Measurements from ENCODE around the gene BFAR. TPM values are rescaled to one million over a fixed set of nuclear protein-coding genes. Genes with fewer than 3 reads are reported as not detected.
A peak's percentile ranks its signal among the peaks of the same experiment; 100 is the strongest.
"Not testable (repeated sequence)": the region's sequence is repeated elsewhere in the genome, so short reads cannot be mapped to it uniquely, and the experiment has no call there.

Gene BFAR
- total and polyA plus RNA-seq, 10 of the 15 experiments (the other 5 are each of a cell fraction or from before 2014, with no cell fraction given), result 34.6 to 62.0 (median 43.4) TPM

- Histone ChIP-seq H3K9ac (ENCODE audit: control insufficient read depth, insufficient read depth, low read length) (no peak overlapping the region), H3K9me3 (replicated peaks; ENCODE audit: control insufficient read depth, insufficient read depth, low read length) (no peaks in the 10 kb centered on the region), H3K4me2 (ENCODE audit: control insufficient read depth, insufficient read depth) (peak overlapping the region; percentile 43; the same call in 1 of the 2 replicates), H2AFZ (ENCODE audit: control insufficient read depth, low read depth, low read length) (no peak overlapping the region), H3K4me3 (no peak overlapping the region; the same call in 1 of the 2 replicates), H3K79me2 (ENCODE audit: control insufficient read depth, insufficient read depth, low read length) (peaks cover 70% of the 10 kb centered on the region), H3K27ac (ENCODE audit: control insufficient read depth, insufficient read depth) (no peak overlapping the region), H3K36me3 (ENCODE audit: control insufficient read depth in 2 of 2, insufficient read depth in 2 of 2, low read length in 1 of 2) (peaks cover 1 to 7% of the 10 kb centered on the region in 2 experiments; a peak in 3 of 4 replicates), H3K4me1 (ENCODE audit: control insufficient read depth, insufficient read depth, low read length) (peaks cover 7% of the 10 kb centered on the region), H3K27me3 (replicated peaks in 1 of 2; ENCODE audit: control insufficient read depth in 2 of 2, insufficient read depth in 2 of 2, low read length in 1 of 2) (no peaks in the 10 kb centered on the region), H4K20me1 (ENCODE audit: control insufficient read depth, insufficient read depth) (no peaks in the 10 kb centered on the region)
- no peak for DNase-seq (ENCODE audit: low read depth, low spot score)
- intact Hi-C loops (cut with micrococcal nuclease; ENCODE audit: unreplicated experiment), result no loop called here
- SMC1A ChIA-PET (ENCODE audit: uncharacterized antibody, unreplicated experiment), result interaction anchor here (0.7 to 2.0 kb wide), 2 partner anchors 30 to 281 kb away, joined by 3 to 7 read pairs; no protein-coding TSS in a partner anchor
- in situ Hi-C loops (cut with MboI), result loop anchor here (25.0 kb wide), 2 partner anchors 452 to 1002 kb away; partner anchors contain the start of genes MARF1 and RRN3
- no peak for TF ChIP-seq CEBPZ (IDR thresholded peaks at IDR 0.05; ENCODE audit: low read depth, low read length)
- TF ChIP-seq EP300 (IDR thresholded peaks at IDR 0.05; ENCODE audit: borderline replicate concordance in 1 of 2, control insufficient read depth in 1 of 2, low read depth in 2 of 2, low read length in 2 of 2), result no peak
- BruUV-seq (replicated peaks), result no TSS peak
- FAIRE-seq, result no peak
- RAD21 ChIA-PET (ENCODE audit: unreplicated experiment), result no interaction called here
- no peak for ATAC-seq
- POLR2A ChIA-PET, result interaction anchor here (0.6 kb wide), 2 partner anchors 22 to 50 kb away, joined by 3 read pairs; no protein-coding TSS in a partner anchor
- CTCF ChIA-PET, result interaction anchor here (0.6 kb wide), 1 partner anchor 77 kb away, joined by 3 read pairs; no protein-coding TSS in a partner anchor
- WGBS (ENCODE audit: insufficient coverage, insufficient replicate concordance, low lambda C conversion rate, missing lambda C conversion rate), result 84% methylated on average over 12 of the region's 12 CpGs
Observed at GRCh38 chr16:14635395-14636165, 2.8 kb downstream of the BFAR start.

GRCh38 chr16:14636179-14636950 lies 3.6 kb downstream of the BFAR start:
- not testable (repeated sequence) for H3K36me3 ChIP-seq (ENCODE audit: control insufficient read depth in 2 of 2, insufficient read depth in 2 of 2, low read length in 1 of 2)

GRCh38 chr16:14636951-14637240 lies 4.1 kb downstream of the BFAR start:
- H3K27ac ChIP-seq (ENCODE audit: control insufficient read depth, insufficient read depth); FAIRE-seq; CTCF ChIA-PET; BruUV-seq (replicated peaks); H3K4me3 ChIP-seq; POLR2A ChIA-PET; H3K9ac ChIP-seq (ENCODE audit: control insufficient read depth, insufficient read depth, low read length); H3K4me1 ChIP-seq (ENCODE audit: control insufficient read depth, insufficient read depth, low read length); ATAC-seq; H3K9me3 ChIP-seq (replicated peaks; ENCODE audit: control insufficient read depth, insufficient read depth, low read length); H4K20me1 ChIP-seq (ENCODE audit: control insufficient read depth, insufficient read depth); RAD21 ChIA-PET (ENCODE audit: unreplicated experiment); H3K27me3 ChIP-seq (replicated peaks in 1 of 2; ENCODE audit: control insufficient read depth in 2 of 2, insufficient read depth in 2 of 2, low read length in 1 of 2); H3K4me2 ChIP-seq (ENCODE audit: control insufficient read depth, insufficient read depth); H2AFZ ChIP-seq (ENCODE audit: control insufficient read depth, low read depth, low read length); intact Hi-C loops (cut with micrococcal nuclease; ENCODE audit: unreplicated experiment); DNase-seq (ENCODE audit: low read depth, low spot score); SMC1A ChIA-PET (ENCODE audit: uncharacterized antibody, unreplicated experiment): not testable (repeated sequence)
- Histone ChIP-seq H3K79me2 (ENCODE audit: control insufficient read depth, insufficient read depth, low read length) (peaks cover 78% of the 10 kb centered on the region), H3K36me3 (ENCODE audit: control insufficient read depth in 2 of 2, insufficient read depth in 2 of 2, low read length in 1 of 2) (peaks cover 2 to 10% of the 10 kb centered on the region in 2 experiments; a peak in 3 of 4 replicates)
- in situ Hi-C loops (cut with MboI), result loop anchor here (25.0 kb wide), 2 partner anchors 450 to 1000 kb away; partner anchors contain the start of genes MARF1 and RRN3
- WGBS (ENCODE audit: insufficient coverage, insufficient replicate concordance, low lambda C conversion rate, missing lambda C conversion rate), result 94% methylated on average over 1 of the region's 1 CpG

More at GRCh38 chr16:14636179-14636950, 3.6 kb downstream of the BFAR start:
- DNase-seq (ENCODE audit: low read depth, low spot score); BruUV-seq (replicated peaks); H3K4me1 ChIP-seq (ENCODE audit: control insufficient read depth, insufficient read depth, low read length); H2AFZ ChIP-seq (ENCODE audit: control insufficient read depth, low read depth, low read length); SMC1A ChIA-PET (ENCODE audit: uncharacterized antibody, unreplicated experiment); H3K27ac ChIP-seq (ENCODE audit: control insufficient read depth, insufficient read depth); H3K9me3 ChIP-seq (replicated peaks; ENCODE audit: control insufficient read depth, insufficient read depth, low read length); H4K20me1 ChIP-seq (ENCODE audit: control insufficient read depth, insufficient read depth); intact Hi-C loops (cut with micrococcal nuclease; ENCODE audit: unreplicated experiment); H3K27me3 ChIP-seq (replicated peaks in 1 of 2; ENCODE audit: control insufficient read depth in 2 of 2, insufficient read depth in 2 of 2, low read length in 1 of 2); H3K9ac ChIP-seq (ENCODE audit: control insufficient read depth, insufficient read depth, low read length); FAIRE-seq; H3K4me3 ChIP-seq; H3K4me2 ChIP-seq (ENCODE audit: control insufficient read depth, insufficient read depth); CTCF ChIA-PET; ATAC-seq; RAD21 ChIA-PET (ENCODE audit: unreplicated experiment): not testable (repeated sequence)
- 95% methylated on average over 17 of the region's 17 CpGs for WGBS (ENCODE audit: insufficient coverage, insufficient replicate concordance, low lambda C conversion rate, missing lambda C conversion rate)
- H3K79me2 ChIP-seq (ENCODE audit: control insufficient read depth, insufficient read depth, low read length), result peaks cover 76% of the 10 kb centered on the region
- in situ Hi-C loops (cut with MboI), result loop anchor here (25.0 kb wide), 2 partner anchors 451 to 1001 kb away; partner anchors contain the start of genes MARF1 and RRN3
- POLR2A ChIA-PET, result interaction anchor here (0.6 kb wide), 1 partner anchor 51 kb away, joined by 3 read pairs; no protein-coding TSS in a partner anchor

All from GM12878 (cell line).